ENCODE data around the gene CNOT3.
"Not testable (repeated sequence)": the region's sequence is repeated elsewhere in the genome, so short reads cannot be mapped to it uniquely, and the experiment has no call there.

CNOT3 gene

DNA sequence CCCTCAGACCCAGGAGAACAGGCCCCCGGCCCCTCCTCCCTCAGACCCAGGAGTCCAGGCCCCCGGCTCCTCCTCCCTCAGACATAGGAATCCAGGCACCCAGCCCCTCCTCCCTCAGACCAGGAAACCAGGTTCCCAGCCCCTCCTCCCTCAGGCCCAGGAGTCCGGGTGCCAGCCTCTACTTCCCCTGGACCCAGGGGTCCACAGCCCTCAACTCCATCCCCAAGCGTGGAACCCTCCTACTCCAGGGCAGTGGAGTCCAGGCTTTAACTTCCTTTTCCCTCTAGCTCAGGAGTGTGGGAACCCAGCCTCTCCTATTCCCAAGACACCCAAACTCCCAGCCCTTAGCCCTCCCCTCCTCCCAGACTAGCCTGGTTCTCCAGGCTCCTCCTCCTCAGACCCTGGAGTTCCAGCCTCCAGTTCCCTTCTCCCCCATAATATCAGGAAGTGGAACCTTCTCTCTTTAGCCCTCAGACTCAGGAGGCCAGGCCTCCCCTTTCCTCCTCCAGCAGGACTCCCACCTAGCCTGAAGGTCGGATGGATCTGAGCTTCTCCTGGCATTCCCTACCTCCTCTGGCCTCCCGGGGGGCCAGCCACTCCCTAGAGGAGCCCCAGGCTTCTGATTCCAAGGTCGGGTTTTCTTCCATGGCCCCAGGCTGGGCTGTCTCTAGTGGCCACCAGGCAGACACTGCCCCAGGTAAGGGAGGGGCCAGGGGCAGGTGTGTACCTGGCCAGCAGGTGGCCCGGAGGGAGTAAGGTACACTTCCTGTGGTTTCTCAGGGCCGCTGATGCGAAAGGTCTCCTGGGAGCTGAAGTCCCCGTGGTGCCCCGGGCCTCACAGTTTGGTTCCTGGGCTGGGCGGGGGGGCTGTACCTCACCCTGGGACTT is 35.2 kb downstream of the CNOT3 start, which contains the start of gene TMC4:
TMC4 (minus strand) TSS at position 690 of the 888 bp plus-strand sequence; CDS start at position 647, 43 bp downstream.
- FAIRE-seq: no peak

GRCh38 chr19:54173359-54173699 is 35.8 kb downstream of the CNOT3 start:
- no peak for FAIRE-seq

DNA sequence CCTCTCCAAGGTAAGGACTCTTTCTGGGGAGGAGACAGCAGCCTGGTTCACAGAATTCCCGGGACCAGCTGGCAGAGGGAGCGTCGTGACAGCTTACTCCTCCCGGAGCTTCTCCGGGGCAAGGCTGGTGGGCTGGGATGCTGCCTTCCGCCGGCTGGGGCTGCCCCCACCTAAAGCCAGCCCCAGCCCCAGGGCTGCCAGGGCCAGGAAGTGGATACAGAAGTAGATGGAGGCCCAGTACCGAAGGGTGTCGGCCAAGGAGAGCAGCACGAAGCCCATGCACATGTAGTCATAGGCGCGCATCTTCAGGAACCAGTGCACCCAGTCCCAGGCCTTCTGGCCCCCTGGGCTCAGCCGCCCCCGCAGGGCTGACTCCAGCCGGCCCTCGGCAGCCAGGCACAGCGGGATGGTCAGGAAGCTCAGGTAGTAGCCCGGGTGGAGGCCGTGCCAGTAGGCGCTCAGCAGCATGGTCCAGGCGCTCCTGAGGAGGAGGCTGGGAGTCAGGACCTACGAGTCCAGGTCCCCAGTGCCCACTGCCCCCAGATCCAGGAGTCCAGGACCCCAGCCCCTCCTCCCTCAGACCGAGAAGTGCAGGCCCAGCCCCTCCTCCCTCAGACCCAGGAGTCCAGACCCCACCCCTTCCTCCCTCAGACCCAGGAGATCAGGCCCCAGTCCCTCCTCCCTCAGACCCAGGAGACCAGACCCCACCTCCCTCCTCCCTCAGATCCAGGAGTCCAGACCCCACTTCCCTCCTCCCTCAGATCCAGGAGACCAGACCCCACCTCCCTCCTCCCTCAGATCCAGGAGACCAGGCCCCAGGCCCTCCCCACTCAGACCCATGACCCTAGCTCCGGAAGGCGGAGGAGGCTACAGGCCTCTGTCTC is 36.6 kb downstream of the CNOT3 start:
- FAIRE-seq: no peak

DNA sequence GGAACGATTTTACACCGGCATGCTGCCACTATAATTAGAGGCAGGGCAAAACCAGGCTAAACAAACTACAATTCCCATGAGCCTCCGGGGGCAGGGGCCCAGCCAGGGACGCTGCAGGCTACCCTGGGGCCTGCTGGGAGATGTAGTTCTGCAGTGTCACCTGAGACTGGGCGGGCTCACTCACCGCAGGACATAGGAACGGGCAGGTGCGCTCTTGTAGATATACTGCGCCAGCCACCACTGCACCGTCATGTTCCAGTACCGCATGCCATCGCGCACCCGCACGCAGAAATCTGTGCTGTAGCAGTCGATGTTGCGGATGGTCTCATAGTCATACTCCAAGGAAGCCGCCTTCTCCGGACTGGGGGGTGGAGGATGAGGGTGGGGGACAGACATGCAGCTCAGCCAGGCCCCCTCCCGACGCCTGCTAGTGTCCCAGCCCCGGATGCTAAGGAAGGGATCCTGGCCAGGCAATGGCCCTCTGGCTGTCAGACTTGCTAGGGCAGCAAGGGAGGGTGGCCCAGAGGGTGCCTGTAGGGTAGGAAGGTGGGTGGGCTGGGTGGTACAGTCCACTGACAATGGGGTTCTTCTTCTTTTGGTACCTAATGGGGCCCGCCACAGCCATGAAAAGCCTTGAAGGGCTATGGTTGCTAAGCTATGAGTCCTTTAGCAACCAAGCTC is 41.2 kb downstream of the CNOT3 start:
- no peak for FAIRE-seq

GRCh38 chr19:54179262-54179852 is 41.8 kb downstream of the CNOT3 start:
- FAIRE-seq: no peak

DNA sequence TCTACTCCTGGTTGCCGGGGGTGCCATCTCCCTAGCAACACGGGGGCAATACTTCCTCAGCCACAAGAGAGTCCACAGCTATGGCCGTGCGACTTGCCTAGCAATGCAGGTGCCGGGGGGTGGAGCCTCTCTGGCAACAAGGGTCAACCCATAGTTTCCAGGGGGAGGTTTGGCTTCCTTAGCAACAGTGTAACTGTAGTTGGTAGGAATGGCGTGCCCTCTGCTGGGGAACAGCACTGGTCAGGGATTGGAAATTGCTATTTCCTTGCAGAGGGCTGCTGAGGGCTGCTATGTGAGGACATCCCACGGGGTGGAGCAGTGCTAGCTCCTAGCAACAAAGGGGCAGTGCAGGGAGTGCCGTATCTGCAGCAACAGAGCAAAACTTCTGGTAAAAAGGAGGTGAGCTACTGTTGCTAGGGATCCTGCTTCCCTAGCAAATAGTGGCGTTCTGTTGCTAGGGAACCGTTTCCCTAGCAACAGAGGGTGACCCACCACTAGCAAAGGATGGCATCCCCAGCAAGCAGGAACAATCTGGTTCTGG is 42.4 kb downstream of the CNOT3 start:
- FAIRE-seq: no peak

- FAIRE-seq: no peak
Observed at GRCh38 chr19:54180691-54181091, 43.1 kb downstream of the CNOT3 start.

- FAIRE-seq: not testable (repeated sequence)
Observed at GRCh38 chr19:54181894-54182293, 44.3 kb downstream of the CNOT3 start.

DNA sequence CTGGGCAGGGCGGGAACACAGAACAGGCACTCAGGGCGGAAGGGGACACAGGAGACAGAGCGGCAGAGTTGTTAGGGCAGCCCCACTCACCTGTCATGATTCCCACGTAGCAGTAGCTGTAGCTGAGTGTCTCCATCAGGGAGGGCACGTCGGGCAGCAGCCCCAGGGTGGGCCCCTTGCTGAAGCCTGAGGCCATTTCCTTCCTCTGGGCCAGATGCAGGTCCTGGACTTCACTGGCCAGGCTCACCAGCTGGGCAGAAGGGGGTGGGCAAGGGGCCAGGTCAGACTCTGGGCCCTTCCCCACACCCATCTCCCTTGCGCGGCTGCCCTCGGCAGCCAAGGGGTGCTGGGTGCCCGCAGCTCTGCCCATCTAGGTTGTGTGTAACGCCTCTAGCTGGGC is 45.9 kb downstream of the CNOT3 start:
- FAIRE-seq: no peak

DNA sequence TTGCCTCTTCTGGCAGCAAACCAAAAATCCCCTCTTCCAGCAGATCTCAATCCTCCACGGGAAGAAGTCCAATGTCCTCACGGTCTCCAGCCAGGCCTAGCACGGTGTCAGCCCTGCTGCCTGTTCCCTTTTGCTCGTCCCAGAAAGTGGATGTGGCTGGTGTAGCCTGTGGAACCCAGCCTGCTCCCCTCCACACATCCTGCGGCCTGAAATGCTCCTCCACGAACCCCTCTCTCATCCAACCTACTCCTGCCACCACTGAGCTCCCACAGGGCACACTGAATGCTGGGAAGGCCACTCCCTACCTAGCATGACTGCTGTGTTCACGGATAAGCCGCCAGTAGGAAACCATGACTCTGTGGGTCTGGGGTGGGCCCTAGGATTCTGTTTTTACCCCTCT is 48.8 kb downstream of the CNOT3 start:
- FAIRE-seq: no peak

DNA sequence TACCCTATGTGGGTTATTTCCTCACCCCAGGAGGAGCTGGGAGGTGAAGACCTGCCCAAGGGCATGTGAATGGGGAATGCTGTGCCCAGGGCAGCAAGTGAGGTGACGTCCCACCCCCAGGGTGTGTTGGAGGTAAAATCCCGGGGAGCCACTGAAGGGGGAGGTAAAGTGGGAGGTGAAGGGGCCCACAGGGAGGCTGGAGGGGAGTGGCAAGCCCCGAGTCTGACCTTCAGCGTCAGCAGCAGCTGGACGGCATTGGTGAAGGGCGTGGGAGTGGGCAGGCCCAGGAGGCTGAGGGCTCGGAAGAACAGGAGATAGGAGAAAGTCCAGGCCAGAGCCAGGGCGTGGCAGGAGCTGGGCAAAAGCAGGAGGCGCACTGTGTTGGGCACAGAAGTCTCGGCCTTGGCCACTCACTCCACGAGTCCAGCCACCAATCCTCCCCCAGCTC is 49.4 kb downstream of the CNOT3 start:
- no peak for FAIRE-seq

GRCh38 chr19:54188215-54188871 is 50.8 kb downstream of the CNOT3 start:
- FAIRE-seq: no peak

GRCh38 chr19:54189145-54189734 is 51.7 kb downstream of the CNOT3 start, which contains the start of gene MBOAT7:
TSS of gene MBOAT7 (minus strand) at chr19:54189580. CDS start at chr19:54188508, 1,072 bp downstream.
- FAIRE-seq: no peak

DNA sequence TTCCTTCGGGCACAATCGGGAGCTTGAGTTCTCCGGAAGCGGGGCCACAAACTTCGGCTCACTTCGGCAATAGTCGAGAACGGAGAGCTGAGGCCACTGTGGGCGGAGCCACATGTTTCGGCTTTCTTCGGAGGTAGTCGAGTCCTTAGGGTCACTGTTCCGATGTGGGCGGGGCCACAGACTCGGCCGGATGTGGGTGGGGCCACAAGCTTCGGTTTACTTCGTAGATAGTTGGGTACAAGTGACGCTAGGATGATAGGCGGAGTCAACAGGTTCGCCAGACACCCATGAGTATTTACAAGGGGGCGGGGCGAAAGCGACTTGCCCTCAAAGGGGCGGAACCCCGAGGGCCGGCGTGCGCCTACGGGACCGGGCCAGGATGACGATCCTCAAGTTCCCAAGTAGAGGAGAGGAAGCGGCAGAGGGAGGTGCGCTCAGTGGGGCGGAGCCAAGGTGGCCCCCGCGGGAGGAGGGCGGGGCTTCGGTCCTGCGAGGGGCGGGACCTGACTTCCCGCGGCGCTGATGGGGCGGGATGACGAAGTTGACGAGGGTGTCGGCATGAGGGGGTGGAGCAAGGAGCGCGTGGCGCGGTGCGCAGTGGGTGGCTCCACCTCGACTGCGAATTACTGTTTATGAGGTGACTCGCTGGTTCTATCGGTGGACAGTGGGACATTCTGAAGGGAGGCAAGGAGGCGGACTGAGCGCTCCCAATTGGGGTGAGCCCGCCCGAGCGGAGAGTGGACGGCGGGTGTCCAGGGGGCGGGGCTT is 52.4 kb downstream of the CNOT3 start:
- peak; percentile 100 for FAIRE-seq

DNA sequence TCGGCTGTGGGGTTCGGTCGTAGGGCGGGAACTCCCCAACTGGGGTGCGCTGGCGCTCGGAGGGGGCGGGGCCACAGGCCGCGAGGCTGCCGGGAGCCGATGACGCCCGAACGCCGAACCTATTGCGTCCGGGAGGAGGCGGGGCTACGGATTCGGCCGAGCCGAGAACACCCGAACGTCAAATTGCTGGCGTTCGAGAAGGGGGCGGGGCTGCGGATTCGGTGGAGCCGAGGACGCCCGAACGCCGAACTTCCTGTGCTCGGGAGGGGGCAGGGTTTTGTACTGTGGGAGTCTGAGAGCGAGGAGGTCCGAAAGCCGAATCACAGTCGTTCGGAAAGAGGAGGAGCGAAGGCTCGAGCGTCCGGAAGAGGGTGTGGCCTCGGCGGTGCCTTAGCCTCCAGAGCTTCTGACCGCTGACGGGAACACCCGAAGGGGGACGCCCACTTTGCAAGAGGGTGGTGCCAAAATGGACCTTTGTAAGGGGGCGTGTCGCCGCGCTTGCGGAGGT is 53.0 kb downstream of the CNOT3 start:
- peak; percentile 99 for FAIRE-seq

- no peak for FAIRE-seq
Observed at GRCh38 chr19:54191011-54191810, 53.6 kb downstream of the CNOT3 start, which contains the start of gene TSEN34. TSS of gene TSEN34 (plus strand) at chr19:54191308. CDS start at chr19:54191365, 57 bp downstream.

GRCh38 chr19:54191811-54192453 is 54.4 kb downstream of the CNOT3 start:
- no peak for FAIRE-seq

DNA sequence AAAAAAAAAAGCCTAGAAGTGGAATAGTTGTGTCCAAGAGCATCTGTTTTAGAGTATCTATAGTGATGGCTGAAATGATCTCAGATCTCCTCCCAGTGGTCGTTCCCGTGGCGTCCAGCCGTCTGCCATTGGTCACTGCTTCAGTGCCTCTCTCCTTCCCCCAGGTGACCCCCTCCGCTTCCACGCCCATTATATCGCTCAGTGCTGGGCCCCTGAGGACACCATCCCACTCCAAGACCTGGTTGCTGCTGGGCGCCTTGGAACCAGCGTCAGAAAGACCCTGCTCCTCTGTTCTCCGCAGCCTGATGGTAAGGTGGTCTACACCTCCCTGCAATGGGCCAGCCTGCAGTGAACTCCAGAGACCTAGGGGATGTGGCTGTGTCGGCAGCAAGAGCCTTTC is 55.4 kb downstream of the CNOT3 start:
- FAIRE-seq: no peak

GRCh38 chr19:54194463-54194862 is 56.9 kb downstream of the CNOT3 start:
- not testable (repeated sequence) for FAIRE-seq

Measured in endometrium (tissue), 2 donors.